Lower lobe of right lung (tissue), 2 donors: ENCODE results near the gene TCF4. TPM values are rescaled to one million over a fixed set of nuclear protein-coding genes. Genes with fewer than 3 reads are reported as not detected.
A peak's percentile ranks its signal among the peaks of the same experiment; 100 is the strongest.

Source experiments
- ATAC-seq, 2 donors: fragments of 200-7000 bp; cut with Tn5 transposase; one replicate each; pipeline ENCODE4 v1.9.1; 2020 to 2022; ENCODE audit warnings: mild to moderate bottlenecking in 2 of 2, moderate library complexity in 2 of 2
- DNase-seq: peaks from one replicate; pipeline ENCODE4 v3.0.0-alpha.2; 2020
- H3K27ac ChIP-seq: fragments of 200-600 bp; one replicate; pipeline ENCODE4 v1.8.0; 2022
- H3K27me3 ChIP-seq: fragments of 200-600 bp; one replicate; pipeline ENCODE4 v1.8.0; 2022; ENCODE audit warnings: low read depth
- H3K36me3 ChIP-seq: fragments of 200-600 bp; one replicate; pipeline ENCODE4 v1.8.0; 2022; ENCODE audit warnings: mild to moderate bottlenecking
- H3K4me1 ChIP-seq: fragments of 200-600 bp; one replicate; pipeline ENCODE4 v1.8.0; 2022
- H3K4me3 ChIP-seq: fragments of 200-600 bp; one replicate; pipeline ENCODE4 v1.8.0; 2022; ENCODE audit warnings: mild to moderate bottlenecking
- H3K9me3 ChIP-seq: fragments of 200-600 bp; one replicate; pipeline ENCODE4 v1.8.0; 2022
- intact Hi-C: fragments of 100-400 bp; cut with DNase I; formaldehyde crosslinking; loops from one replicate; pipeline ENCODE4 v1.11.0; 2022
- total RNA-seq: library from RNA; stranded (reverse); fragmentation: NEBNext Ultra II Directional; extraction: Animal tissue kit (Norgen Biotek cat#: 25700); gene quantifications from one replicate; pipeline ENCODE4 v1.2.1, GENCODE V29; 2021
- TF ChIP-seq, protein P1 (sequence below): fragments of 200-600 bp; IDR thresholded peaks from one replicate; pipeline ENCODE4 v1.8.0; 2022; ENCODE audit warnings: antibody characterized with exemption, mild to moderate bottlenecking
- donor health status: DM: no; HTN: yes; CAD: no; lungs with severe emphysema.

TCF4 gene
- total RNA-seq, 1 donor from 2014 or later, result 112 TPM

DNA sequence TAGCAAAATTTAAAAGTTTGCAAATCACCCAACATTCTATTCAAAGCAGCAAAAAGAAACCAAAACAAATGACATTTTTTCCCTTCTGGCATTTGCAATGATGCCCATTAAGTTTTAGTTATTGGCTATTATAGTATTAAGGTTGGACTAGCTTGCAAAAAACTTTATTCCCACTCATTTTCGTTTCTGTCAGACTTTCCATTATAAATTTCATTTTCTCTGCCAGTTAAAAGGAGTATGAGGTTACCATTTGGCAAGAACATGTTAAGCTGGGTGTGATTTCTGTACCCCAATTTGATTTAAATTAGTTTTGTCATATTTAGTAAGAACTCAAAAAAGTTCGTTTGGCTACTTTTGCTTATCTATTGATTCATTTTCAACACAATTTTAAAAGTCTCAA, 187.9 kb downstream of the TCF4 start:
- Histone ChIP-seq H3K27me3 (no peaks in the 10 kb centered on the region), H3K4me3 (peak overlapping the region; percentile 36), H3K4me1 (peaks cover 23% of the 10 kb centered on the region), H3K9me3 (no peaks in the 10 kb centered on the region), H3K36me3 (no peaks in the 10 kb centered on the region), H3K27ac (peak overlapping the region; percentile 57)
- no peak for ATAC-seq
- DNase-seq, result no peak
- TF ChIP-seq, protein P1, sequence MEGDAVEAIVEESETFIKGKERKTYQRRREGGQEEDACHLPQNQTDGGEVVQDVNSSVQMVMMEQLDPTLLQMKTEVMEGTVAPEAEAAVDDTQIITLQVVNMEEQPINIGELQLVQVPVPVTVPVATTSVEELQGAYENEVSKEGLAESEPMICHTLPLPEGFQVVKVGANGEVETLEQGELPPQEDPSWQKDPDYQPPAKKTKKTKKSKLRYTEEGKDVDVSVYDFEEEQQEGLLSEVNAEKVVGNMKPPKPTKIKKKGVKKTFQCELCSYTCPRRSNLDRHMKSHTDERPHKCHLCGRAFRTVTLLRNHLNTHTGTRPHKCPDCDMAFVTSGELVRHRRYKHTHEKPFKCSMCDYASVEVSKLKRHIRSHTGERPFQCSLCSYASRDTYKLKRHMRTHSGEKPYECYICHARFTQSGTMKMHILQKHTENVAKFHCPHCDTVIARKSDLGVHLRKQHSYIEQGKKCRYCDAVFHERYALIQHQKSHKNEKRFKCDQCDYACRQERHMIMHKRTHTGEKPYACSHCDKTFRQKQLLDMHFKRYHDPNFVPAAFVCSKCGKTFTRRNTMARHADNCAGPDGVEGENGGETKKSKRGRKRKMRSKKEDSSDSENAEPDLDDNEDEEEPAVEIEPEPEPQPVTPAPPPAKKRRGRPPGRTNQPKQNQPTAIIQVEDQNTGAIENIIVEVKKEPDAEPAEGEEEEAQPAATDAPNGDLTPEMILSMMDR, result no peak
- intact Hi-C loops, result no loop called here

DNA sequence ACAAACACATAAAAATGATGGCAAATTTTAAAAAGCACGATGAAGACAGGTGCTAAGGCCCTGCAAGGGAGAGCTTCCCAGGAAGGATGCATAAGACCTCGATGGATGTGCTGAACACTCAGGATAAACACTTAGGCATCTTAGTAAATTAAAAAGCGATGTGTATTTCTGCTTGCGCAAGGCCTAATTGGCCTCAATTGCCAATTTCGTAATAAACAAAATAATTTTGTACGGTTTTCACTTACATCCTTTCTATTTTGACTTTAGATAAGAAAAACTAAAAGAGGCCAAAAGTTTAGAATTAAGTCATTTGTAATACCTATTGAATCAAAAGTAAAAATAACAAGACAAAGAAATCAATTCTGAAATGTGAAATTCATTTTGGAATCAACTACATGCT, 189.1 kb downstream of the TCF4 start:
- Histone ChIP-seq H3K4me1 (peaks cover 18% of the 10 kb centered on the region), H3K27me3 (no peaks in the 10 kb centered on the region), H3K4me3 (peak overlapping the region; percentile 9), H3K27ac (no peak overlapping the region), H3K36me3 (no peaks in the 10 kb centered on the region), H3K9me3 (no peaks in the 10 kb centered on the region)
- TF ChIP-seq, protein P1, result no peak
- ATAC-seq (no peak), DNase-seq (no peak)
- intact Hi-C loops, result no loop called here

DNA sequence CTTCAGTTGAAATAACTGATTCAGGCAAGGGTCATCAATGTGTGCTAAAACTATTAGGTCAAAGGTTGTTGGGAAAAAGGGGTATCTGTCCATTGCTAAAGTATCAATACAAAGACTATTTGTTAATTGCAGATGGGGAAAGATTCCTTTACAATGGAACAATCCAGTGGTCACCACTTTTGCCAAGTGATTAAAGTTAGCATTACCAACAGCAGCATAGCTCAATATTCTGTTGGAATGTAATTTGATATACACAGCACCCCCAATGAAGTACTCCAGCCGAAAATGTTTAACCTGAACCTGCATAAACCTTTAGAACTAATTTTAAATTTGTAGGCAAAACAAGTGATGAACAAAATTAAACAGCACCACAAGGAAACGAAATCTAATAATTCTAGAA, 191.0 kb downstream of the TCF4 start:
- no peak for DNase-seq
- no peak overlapping the region for H3K27ac ChIP-seq
- TF ChIP-seq, protein P1, result no peak
- no peak for ATAC-seq
- no peaks in the 10 kb centered on the region for H3K27me3 ChIP-seq
- intact Hi-C loops, result no loop called here
- H3K4me3 ChIP-seq, result no peak overlapping the region
- H3K36me3 ChIP-seq, result no peaks in the 10 kb centered on the region
- no peaks in the 10 kb centered on the region for H3K9me3 ChIP-seq
- peaks cover 18% of the 10 kb centered on the region for H3K4me1 ChIP-seq

DNA sequence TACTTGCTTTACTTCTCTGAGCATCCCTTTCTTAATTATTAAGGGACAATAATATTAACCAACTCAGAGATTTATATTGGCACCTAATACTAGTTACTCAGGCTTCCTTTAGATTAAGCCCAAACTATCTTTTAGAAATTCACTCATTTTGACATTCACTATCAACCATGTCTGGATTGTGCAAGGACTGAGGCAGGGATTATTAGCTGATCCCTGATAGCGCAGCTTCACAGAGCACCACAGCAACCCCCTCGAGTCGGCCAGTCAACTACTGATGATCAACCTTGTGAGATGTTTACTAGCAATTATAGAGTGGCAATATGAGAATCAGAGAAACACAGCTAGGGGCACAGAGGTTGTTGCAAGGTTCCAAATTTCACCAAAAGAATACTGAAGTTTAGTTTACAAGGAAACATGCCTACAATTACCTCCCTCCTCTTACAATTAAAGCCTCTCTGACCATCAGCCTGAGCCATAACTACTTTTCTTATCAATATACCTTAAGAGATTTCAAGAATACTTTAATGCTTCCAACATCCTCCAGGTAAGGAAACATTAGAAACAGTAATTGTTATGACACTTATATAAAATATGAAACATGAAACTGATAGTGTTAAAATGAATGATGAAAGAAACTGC, 191.6 kb downstream of the TCF4 start:
- H3K27me3 ChIP-seq, result no peaks in the 10 kb centered on the region
- H3K4me1 ChIP-seq, result peaks cover 18% of the 10 kb centered on the region
- ATAC-seq (no peak), DNase-seq (no peak)
- TF ChIP-seq, protein P1, result no peak
- H3K27ac ChIP-seq, result peak overlapping the region; percentile 38
- no peak overlapping the region for H3K4me3 ChIP-seq
- H3K9me3 ChIP-seq, result no peaks in the 10 kb centered on the region
- intact Hi-C loops, result no loop called here
- H3K36me3 ChIP-seq, result no peaks in the 10 kb centered on the region

DNA sequence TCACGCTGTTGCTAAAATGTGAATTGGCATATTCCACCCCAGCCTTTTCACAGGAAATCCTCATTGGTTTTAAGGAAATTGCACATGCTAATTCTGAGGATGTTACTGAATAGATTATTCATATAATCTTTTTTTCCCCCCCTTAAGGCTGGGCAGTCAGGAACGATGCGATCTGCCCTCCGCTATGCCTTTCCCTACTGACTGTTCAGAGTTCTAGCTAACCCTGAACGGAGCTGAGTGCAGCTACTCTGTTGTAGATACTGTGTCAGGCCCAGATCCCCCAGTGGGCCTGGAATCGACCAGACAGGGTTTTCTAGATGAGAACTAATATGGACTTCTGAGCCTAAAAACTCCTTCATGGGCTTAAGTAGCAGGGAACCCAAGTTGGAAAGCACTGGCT, 192.2 kb downstream of the TCF4 start:
- TF ChIP-seq, protein P1, result no peak
- H3K9me3 ChIP-seq, result no peaks in the 10 kb centered on the region
- intact Hi-C loops, result no loop called here
- peak overlapping the region; percentile 38 for H3K27ac ChIP-seq
- H3K36me3 ChIP-seq, result no peaks in the 10 kb centered on the region
- H3K4me3 ChIP-seq, result no peak overlapping the region
- DNase-seq, result no peak
- H3K27me3 ChIP-seq, result no peaks in the 10 kb centered on the region
- ATAC-seq, result no peak
- H3K4me1 ChIP-seq, result peaks cover 15% of the 10 kb centered on the region
